LoVo (cell line): ENCODE data around the gene CALHM6.
"Not testable (repeated sequence)": the region's sequence is repeated elsewhere in the genome, so short reads cannot be mapped to it uniquely, and the experiment has no call there.

ENCODE experiments used
- DNase-seq: peaks from one replicate; pipeline ENCODE4 v3.0.0-alpha.2; 2016; ENCODE audit warnings: low spot score

Gene CALHM6

DNA sequence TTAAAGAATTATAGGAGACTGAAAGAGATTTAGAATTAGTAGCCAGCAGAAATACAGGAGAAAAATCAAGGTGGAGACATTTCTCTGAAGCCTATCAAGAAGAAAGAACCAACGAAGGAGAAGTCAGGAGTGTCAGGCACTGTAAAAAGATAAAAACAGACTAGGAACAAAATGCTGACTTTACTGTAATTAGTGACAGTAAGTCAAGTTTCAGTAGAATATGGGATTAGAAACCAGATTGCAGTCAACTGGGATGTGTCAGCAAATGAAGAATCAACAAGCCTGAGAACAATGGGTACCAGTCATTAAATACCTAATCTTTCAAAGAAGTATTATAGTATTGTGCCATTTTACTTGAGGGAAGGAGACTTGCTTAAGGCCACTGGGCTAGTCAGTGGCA is 21.6 kb downstream of the CALHM6 start:
- no peak for DNase-seq

DNA sequence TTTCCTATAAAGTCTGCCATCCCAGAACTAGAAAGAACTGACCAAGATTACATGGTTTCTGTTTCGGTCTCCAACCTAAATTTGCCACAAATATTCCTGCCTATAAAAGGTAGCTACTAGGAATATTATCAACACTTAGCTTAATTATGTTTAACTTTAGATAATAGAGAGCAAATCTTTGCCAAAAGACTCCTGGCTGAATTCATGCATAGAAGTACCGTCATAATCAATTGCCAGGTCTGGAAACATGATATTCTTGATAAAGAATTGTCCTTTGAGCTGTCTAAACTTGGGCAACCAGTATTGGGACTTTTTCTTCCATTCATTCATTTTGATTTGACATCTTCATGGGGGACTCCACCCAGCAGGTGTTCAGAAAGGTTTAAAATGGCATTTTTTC is 22.4 kb downstream of the CALHM6 start:
- DNase-seq, result no peak

DNA sequence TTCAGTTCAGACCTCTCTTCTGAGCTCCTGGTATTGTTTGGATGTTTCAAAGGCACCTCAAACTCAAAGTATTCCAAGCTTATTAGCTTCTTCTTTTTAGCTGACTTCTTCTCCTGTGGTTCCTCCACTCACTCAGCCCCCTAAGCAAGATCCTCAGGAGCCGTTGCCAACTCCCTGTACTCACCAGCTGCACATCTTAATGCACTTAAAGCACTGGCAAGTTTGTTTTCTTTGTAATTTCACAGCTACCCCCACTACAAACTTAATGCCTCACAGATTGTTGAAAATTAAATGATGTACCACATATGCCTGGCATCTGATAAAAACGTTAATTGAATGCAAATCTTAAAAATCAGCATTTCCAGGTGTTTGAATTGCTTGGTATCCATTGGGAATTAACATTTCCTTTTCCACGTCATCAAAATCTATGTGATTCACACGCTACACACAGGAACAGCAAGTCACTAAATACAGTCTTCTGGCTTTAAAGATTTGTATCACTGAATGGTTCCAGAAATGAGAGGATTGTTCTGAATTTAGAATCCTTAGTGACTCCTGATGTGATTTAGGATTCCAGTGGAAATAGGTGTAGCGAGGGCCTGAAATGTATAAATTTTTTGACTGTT is 24.5 kb downstream of the CALHM6 start:
- DNase-seq, result no peak

DNA sequence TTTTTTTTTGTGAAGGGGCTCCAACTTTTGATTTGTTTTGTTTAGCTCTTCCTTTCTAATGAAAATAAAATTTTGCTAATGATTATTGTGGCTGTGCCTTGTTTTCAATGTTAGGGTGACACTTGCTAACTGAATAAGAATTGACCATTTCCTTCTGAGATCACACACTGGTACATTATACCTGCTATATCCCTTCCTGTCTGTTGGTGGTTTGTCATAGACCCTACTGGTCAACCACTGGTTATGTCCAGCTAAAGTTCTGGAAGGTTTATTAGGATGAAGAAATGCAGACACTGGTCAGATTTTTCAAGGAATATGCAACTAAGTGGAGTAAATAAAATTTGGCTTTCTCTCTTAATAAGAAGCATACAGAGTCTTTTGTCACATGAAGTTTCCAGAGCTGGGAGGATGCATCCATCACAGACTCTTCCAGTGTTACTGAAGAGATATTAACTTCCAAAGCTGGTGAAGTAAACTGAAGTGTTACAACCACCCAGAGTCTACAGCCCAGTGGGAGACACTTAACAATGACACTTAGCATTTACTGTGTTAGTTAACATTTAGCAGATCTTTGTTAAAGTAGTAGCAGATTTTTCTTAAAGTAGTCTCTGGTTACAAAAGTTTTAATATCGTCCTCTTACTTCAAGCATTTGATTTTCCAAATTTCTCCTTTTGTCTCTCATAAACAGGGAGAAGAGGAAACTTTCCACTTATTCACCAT is 30.6 kb downstream of the CALHM6 start:
- DNase-seq, result no peak

DNA sequence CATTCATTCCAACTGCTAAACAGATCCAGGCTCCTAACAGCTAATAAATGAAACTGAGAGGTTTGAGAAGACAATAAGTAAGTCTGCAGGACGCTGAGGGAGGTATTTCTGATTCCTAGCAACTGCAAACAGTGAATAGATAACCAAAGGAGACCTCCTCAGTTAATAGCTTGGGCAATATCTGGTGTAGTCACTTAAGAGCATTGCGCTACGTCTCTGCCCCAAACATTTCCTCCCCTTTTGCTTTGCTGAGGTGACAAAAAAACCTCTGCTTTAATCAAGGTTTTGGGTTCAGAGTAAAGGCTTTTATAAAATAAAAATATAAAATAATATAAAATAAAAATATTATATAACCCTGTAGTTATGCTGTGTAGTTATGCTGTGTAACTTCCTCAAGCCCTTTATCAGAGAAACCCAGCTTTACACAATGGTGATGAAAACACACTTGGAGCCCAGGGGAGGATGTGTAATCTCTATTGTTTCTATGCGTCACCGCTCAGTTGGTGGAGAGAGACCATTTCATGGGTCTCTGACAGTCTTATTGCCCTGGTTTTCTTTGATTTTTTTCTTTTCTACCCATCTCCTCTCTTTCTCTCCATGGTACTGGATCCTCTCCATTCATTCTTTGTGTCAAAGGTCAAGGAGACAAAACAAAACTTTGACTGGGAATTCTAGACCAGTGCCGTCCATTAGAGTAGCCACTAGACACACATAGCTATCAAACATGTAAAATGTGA is 31.3 kb downstream of the CALHM6 start:
- DNase-seq, result no peak

DNA sequence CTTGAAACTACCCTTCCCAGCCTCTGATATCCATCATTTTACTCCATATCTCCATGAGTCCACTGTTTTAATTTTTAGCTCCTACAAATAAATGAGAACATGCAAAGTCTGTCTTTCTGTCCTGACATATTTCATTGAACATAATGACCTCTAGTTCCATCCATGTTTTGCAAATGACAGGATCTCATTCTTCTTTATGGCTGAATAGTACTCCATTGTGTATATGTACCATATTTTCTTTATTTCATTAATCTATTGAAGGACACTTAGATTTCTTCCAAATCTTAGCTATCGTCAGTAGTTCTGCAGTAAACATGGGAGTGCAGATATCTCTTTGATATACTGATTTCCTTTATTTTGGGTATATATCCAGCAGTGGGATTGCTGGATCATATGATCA is 34.0 kb downstream of the CALHM6 start:
- not testable (repeated sequence) for DNase-seq

DNA sequence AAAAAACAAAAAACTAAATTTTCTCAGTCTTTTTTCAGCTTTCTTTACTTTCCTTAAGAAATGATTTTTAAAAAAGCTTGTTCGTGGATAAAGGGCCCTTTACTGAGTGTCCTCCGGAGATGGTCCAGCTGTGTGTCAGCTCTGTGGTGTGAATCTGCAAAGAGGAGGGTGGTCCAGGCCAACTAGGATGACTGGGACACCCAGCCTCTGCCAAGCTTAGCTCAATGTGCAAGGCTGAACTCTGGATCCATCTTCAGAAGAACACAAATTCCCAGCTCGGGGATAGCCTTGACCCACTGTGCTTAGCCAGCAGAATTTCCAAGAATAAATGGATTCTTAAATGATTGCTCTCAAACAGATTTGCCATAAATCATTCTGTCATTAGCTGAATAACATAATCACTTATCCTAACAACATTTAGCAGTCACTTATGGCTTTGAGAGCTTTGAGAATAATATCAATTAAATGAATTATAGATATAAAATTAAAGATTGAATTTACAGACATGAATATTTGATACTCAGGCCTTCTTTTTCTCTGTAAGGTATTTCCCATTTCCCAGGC is 36.0 kb downstream of the CALHM6 start:
- DNase-seq, result no peak

DNA sequence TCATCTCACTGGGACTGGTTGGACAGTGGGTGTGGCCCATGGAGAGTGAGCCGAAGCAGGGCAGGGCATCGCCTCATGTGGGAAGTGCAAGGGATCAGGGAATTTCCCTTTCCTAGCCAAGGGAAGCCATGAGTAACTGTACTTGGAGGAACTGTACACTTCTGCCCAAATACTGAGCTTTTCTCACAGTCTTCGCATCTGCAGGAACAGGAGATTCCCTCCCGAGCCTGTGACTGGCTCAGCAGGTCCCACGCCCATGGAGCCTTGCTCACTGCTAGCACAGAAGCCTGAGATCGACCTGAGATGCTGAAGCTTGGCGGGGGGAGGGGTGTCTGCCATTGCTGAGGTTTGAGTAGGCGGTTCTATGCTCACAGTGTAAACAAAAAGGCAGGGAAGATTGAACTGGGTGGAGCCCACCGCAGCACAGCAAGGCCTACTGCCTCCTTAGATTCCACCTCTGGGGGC is 39.8 kb downstream of the CALHM6 start:
- DNase-seq, result no peak

DNA sequence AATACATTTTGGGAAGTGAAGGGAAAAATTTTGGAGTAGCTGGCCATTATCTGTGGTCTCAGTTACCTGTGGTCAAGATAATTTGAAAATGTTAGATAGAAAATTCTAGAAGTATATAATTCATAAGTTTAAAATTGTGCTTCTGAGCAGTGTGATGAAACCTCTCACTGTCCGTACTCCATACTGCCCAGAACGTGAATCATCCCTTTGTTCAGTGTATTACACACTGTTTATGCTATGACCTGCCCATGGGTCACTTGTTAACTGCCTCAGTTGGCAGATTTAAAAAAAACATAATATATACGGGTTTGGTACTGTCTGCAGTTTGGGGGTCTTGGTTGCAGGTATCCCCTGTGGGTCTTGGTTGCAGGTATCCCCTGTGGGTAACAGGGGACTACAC is 46.1 kb downstream of the CALHM6 start:
- DNase-seq, result no peak

DNA sequence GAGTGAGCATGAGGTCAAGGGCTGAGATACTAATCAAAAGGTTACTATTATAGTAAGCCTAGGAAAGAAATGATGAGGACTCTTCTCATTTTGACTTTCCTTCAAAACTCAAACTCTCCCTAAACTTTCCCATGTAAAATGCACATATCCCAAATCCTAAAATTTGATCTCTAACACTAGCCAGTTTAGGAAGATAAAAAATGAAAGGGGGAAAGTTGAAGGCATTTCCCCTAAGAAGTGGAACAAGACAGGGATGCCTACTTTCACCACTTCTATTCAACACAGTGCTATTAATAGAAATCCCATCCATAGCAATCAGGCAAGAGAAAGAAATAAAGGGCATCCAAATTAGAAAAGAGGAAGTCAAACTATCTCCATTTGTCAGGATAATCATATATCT is 47.4 kb downstream of the CALHM6 start:
- DNase-seq, result no peak

DNA sequence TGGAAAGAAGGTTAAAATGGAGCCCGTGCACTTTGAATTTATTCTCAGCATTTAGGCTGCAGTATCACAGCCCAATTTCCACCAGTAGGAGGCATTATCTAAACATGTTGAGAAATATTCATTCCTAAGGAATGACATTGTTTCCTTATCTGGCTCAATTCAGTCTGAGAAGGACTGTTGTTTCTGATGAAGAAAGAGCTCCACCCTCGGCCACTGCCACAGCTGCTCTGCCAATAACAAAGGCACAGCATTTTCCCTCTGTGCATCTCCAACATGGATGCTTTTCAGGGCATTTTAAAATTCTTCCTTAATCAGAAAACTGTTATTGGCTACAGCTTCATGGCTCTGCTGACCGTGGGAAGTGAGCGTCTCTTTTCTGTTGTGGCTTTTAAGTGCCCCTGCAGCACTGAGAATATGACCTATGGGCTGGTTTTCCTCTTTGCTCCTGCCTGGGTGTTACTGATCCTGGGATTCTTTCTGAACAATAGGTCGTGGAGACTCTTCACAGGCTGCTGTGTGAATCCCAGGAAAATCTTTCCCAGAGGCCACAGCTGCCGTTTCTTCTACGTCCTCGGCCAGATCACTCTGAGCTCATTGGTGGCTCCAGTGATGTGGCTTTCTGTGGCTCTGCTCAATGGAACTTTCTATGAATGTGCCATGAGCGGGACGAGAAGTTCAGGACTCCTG is 50.4 kb downstream of the CALHM6 start, which contains the start of gene CALHM5:
Gene CALHM5 (plus strand): TSS at position 216 of the 687 bp plus-strand sequence. CDS start 58 bp downstream, at position 274.
- DNase-seq, result peak; percentile 12

DNA sequence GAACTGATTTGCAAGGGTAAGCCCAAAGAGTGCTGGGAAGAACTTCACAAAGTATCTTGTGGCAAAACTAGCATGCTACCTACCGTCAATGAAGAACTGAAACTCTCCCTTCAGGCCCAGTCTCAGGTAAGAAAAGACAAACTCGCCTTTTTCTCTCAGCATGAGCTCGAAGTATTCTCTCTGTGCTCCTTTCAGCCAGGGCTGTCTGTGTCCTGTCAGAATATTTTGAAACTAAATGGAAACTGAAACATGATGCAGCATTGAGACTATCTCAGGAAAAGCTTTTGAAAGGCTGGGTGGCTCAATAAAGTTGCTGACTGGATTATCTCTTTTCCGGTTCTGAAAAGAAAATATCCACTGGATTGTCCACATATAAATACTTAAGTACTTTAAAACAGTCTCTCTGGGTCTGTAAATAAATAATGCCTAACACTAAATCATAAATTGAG is 51.0 kb downstream of the CALHM6 start:
- no peak for DNase-seq

DNA sequence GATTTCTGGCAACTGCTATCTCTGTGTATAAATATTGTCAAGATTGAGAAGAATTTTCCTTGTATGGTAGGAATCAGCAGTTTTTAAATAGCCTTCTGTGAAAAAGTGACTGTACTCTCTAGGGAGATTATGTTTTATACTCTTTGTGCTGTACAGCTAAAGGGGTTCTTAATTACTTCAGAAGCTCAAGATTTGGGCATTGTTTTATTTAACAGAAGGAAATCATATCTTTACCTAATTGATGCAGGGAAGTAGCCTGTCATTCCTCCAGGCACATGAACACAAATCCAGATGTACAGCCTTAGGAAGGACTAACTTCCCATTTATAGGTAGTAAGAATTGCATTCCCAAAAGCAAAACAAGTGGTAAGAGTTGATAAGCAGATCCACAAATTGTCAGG is 51.6 kb downstream of the CALHM6 start:
- no peak for DNase-seq
